ENCODE results near the gene GNLY. TPM values are rescaled to one million over a fixed set of nuclear protein-coding genes. Genes with fewer than 3 reads are reported as not detected.
"Not testable (repeated sequence)": the region's sequence is repeated elsewhere in the genome, so short reads cannot be mapped to it uniquely, and the experiment has no call there.

Gene GNLY
- total and polyA plus RNA-seq, 2 donors from 2014 or later = 5.5 to 8.1 TPM

- Histone ChIP-seq H3K36me3 (ENCODE audit: control insufficient read depth in 2 of 3, insufficient read depth in 3 of 3, low read length in 3 of 3) (no peaks in the 10 kb centered on the region), H3K4me1 (ENCODE audit: control insufficient read depth in 2 of 3, insufficient read depth in 2 of 3, low read depth in 1 of 3, low read length in 3 of 3) (peaks cover 0 to 7% (median 3%) of the 10 kb centered on the region in 3 donors), H3K27me3 (ENCODE audit: control insufficient read depth, insufficient read depth, low read length) (no peaks in the 10 kb centered on the region), H3K9ac (ENCODE audit: low read length in 3 of 3) (no peak overlapping the region), H3K4me3 (ENCODE audit: low read length in 3 of 3) (no peak overlapping the region), H3K9me3 (ENCODE audit: control insufficient read depth in 2 of 3, insufficient read depth in 1 of 3, low read length in 3 of 3) (no peaks in the 10 kb centered on the region), H3K27ac (ENCODE audit: low read depth in 2 of 2, low read length in 2 of 2) (no peak overlapping the region)
- no peak for TF ChIP-seq CTCF (IDR thresholded peaks at IDR 0.05; ENCODE audit: borderline replicate concordance, extremely low read depth, insufficient read depth)
- intact Hi-C loops (cut with DNase I) = no loop called here
- no peak for DNase-seq
- FAIRE-seq = no peak
Measured at GRCh38 chr2:85713836-85714235, 19.7 kb downstream of the GNLY start.

GRCh38 chr2:85714421-85714820, 20.3 kb downstream of the GNLY start:
- H3K9ac ChIP-seq (ENCODE audit: low read length in 3 of 3); H3K36me3 ChIP-seq (ENCODE audit: control insufficient read depth in 2 of 3, insufficient read depth in 3 of 3, low read length in 3 of 3); H3K27me3 ChIP-seq (ENCODE audit: control insufficient read depth, insufficient read depth, low read length); H3K4me3 ChIP-seq (ENCODE audit: low read length in 3 of 3); H3K9me3 ChIP-seq (ENCODE audit: control insufficient read depth in 2 of 3, insufficient read depth in 1 of 3, low read length in 3 of 3); H3K27ac ChIP-seq (ENCODE audit: low read depth in 2 of 2, low read length in 2 of 2); intact Hi-C loops (cut with DNase I); FAIRE-seq; DNase-seq; H3K4me1 ChIP-seq (ENCODE audit: control insufficient read depth in 2 of 3, insufficient read depth in 2 of 3, low read depth in 1 of 3, low read length in 3 of 3): not testable (repeated sequence)

GRCh38 chr2:85714841-85715240, 20.7 kb downstream of the GNLY start:
- Histone ChIP-seq H3K9ac (ENCODE audit: low read length in 3 of 3) (no peak overlapping the region), H3K27me3 (ENCODE audit: control insufficient read depth, insufficient read depth, low read length) (no peaks in the 10 kb centered on the region), H3K27ac (ENCODE audit: low read depth in 2 of 2, low read length in 2 of 2) (no peak overlapping the region), H3K4me3 (ENCODE audit: low read length in 3 of 3) (no peak overlapping the region), H3K9me3 (ENCODE audit: control insufficient read depth in 2 of 3, insufficient read depth in 1 of 3, low read length in 3 of 3) (no peaks in the 10 kb centered on the region), H3K4me1 (ENCODE audit: control insufficient read depth in 2 of 3, insufficient read depth in 2 of 3, low read depth in 1 of 3, low read length in 3 of 3) (peaks cover 0 to 5% (median 3%) of the 10 kb centered on the region in 3 donors), H3K36me3 (ENCODE audit: control insufficient read depth in 2 of 3, insufficient read depth in 3 of 3, low read length in 3 of 3) (no peaks in the 10 kb centered on the region)
- FAIRE-seq (no peak), DNase-seq (no peak)
- intact Hi-C loops (cut with DNase I) = no loop called here
- TF ChIP-seq CTCF (IDR thresholded peaks at IDR 0.05; ENCODE audit: borderline replicate concordance, extremely low read depth, insufficient read depth) = no peak

GRCh38 chr2:85716346-85716914, 22.3 kb downstream of the GNLY start:
- Histone ChIP-seq H3K9ac (ENCODE audit: low read length in 3 of 3) (no peak overlapping the region), H3K36me3 (ENCODE audit: control insufficient read depth in 2 of 3, insufficient read depth in 3 of 3, low read length in 3 of 3) (no peaks in the 10 kb centered on the region), H3K4me1 (ENCODE audit: control insufficient read depth in 2 of 3, insufficient read depth in 2 of 3, low read depth in 1 of 3, low read length in 3 of 3) (peaks cover 0 to 2% (median 0%) of the 10 kb centered on the region in 3 donors), H3K27ac (ENCODE audit: low read depth in 2 of 2, low read length in 2 of 2) (no peak overlapping the region), H3K4me3 (ENCODE audit: low read length in 3 of 3) (no peak overlapping the region), H3K27me3 (ENCODE audit: control insufficient read depth, insufficient read depth, low read length) (no peaks in the 10 kb centered on the region), H3K9me3 (ENCODE audit: control insufficient read depth in 2 of 3, insufficient read depth in 1 of 3, low read length in 3 of 3) (no peaks in the 10 kb centered on the region)
- intact Hi-C loops (cut with DNase I) = no loop called here
- DNase-seq (no peak), FAIRE-seq (no peak)
- no peak for TF ChIP-seq CTCF (IDR thresholded peaks at IDR 0.05; ENCODE audit: borderline replicate concordance, extremely low read depth, insufficient read depth)

All from kidney (tissue), 14 donors.